Thyroid gland (tissue), 4 donors: Measurements from ENCODE around the gene ALPI. TPM values are rescaled to one million over a fixed set of nuclear protein-coding genes. Genes with fewer than 3 reads are reported as not detected.

Experiments
- DNase-seq, 2 donors: peaks; one replicate each; pipeline ENCODE4 v3.0.0-alpha.2; 2019
- H3K27ac ChIP-seq, 3 donors: fragments of 200-600 bp; sonication (generic); 1 replicate in 2 of 3; 2 replicates in 1 of 3; pipeline ENCODE4 v1.5.1; 2016 to 2019; ENCODE audit warnings: mild to moderate bottlenecking in 1 of 3, moderate library complexity in 1 of 3
- H3K27me3 ChIP-seq: fragments of 200-600 bp; sonication (generic); one replicate; pipeline ENCODE4 v1.5.1; 2019
- H3K36me3 ChIP-seq, 2 donors: fragments of 200-600 bp; sonication (generic); one replicate each; pipeline ENCODE4 v1.5.1; 2016 to 2019
- H3K4me1 ChIP-seq, 2 donors: fragments of 200-600 bp; sonication (generic); one replicate each; pipeline ENCODE4 v1.5.1; 2017 to 2019
- H3K4me3 ChIP-seq, 3 donors: fragments of 200-600 bp; sonication (generic); replicated peaks in 1 of 3; 1 replicate in 2 of 3; 2 replicates in 1 of 3; pipeline ENCODE4 v1.5.1; 2016; ENCODE audit warnings: mild to moderate bottlenecking in 1 of 3
- H3K9me3 ChIP-seq: fragments of 200-600 bp; sonication (generic); one replicate; pipeline ENCODE4 v1.5.1; 2017
- POLR2A ChIP-seq, 2 donors: fragments of 450-650 bp; IDR thresholded peaks; one replicate each; pipeline ENCODE4 v1.6.1; 2017; ENCODE audit warnings: antibody characterized with exemption in 2 of 2, mild to moderate bottlenecking in 2 of 2, moderate library complexity in 1 of 2
- WGBS, 2 donors: methylation state at CpG; one replicate each; pipeline ENCODE4 v1.1.5; 2017; 5-methylcytosine and 5-hydroxymethylcytosine counted together
- intact Hi-C: fragments of 100-400 bp; cut with DNase I; formaldehyde crosslinking; loops from one replicate; pipeline ENCODE4 v1.15.1; 2023
- total RNA-seq, 4 donors: library from RNA; depleted of rRNA; stranded (reverse); fragments of >200 nt; gene quantifications; one replicate each; pipeline ENCODE4 v1.2.3, GENCODE V29; 2016
- TF ChIP-seq, protein P1 (sequence below), 6 experiments: fragments of 200-600 bp in 3 of 6; fragments of 450-650 bp in 3 of 6; sonication (generic) in 3 of 6; IDR thresholded peaks; one replicate each; pipeline ENCODE4 v1.5.1; 2016 to 2019; ENCODE audit warnings: antibody characterized with exemption in 6 of 6, mild to moderate bottlenecking in 2 of 6, inconsistent platforms in 1 of 6, moderate library complexity in 1 of 6

ALPI gene
- total RNA-seq, 4 donors from 2014 or later, result not detected

GRCh38 chr2:232488721-232489300 is 32.9 kb downstream of the ALPI start:
- TF ChIP-seq POLR2A (IDR thresholded peaks at IDR 0.05), result no peak
- TF ChIP-seq, protein P1, sequence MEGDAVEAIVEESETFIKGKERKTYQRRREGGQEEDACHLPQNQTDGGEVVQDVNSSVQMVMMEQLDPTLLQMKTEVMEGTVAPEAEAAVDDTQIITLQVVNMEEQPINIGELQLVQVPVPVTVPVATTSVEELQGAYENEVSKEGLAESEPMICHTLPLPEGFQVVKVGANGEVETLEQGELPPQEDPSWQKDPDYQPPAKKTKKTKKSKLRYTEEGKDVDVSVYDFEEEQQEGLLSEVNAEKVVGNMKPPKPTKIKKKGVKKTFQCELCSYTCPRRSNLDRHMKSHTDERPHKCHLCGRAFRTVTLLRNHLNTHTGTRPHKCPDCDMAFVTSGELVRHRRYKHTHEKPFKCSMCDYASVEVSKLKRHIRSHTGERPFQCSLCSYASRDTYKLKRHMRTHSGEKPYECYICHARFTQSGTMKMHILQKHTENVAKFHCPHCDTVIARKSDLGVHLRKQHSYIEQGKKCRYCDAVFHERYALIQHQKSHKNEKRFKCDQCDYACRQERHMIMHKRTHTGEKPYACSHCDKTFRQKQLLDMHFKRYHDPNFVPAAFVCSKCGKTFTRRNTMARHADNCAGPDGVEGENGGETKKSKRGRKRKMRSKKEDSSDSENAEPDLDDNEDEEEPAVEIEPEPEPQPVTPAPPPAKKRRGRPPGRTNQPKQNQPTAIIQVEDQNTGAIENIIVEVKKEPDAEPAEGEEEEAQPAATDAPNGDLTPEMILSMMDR (IDR thresholded peaks at IDR 0.05), result no peak
- peaks cover 0 to 23% of the 10 kb centered on the region in 2 donors for H3K4me1 ChIP-seq
- H3K4me3 ChIP-seq, result no peak overlapping the region
- H3K9me3 ChIP-seq, result no peaks in the 10 kb centered on the region
- intact Hi-C loops, result no loop called here
- H3K27me3 ChIP-seq, result peaks cover 18% of the 10 kb centered on the region
- WGBS, 2 donors, result 92 to 93% methylated on average over 4 to 5 of the region's 5 CpGs
- H3K36me3 ChIP-seq, result no peaks in the 10 kb centered on the region
- no peak for DNase-seq
- no peak overlapping the region for H3K27ac ChIP-seq

DNA sequence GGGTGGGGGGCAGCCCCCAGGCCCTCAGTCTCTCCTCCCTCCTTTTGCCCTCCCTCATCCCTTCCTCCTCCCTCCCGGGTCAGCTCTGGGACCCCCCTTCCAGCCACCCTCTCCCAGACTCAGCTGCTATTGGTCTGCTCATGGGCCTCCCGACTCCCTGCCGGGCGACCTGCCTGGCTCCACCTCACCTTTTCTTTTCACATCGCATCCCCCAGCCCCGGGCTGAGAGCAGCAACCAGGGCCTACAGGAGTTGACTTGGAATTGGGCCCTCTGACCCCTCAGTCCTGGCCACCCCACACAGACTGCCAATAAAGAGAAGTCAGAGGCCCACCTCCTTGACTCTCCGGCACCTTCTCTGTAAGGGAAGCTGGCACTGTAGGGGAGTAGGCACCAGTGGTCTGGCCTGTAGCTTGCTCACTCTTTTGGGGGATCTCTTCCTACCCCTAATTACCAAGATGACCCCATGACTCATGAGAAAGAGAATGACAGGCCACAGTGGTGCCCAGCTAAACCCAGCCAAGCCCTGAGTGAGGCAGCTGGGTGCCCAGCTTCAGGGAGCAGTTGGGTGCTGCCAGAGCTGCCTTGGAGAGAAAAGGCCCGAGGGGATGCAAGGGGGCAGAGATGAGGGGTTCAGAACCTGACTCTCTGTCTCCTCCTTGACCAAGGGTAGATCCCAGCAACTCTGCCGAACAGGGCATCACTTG is 33.7 kb downstream of the ALPI start:
- Histone ChIP-seq H3K4me3 (no peak overlapping the region), H3K36me3 (no peaks in the 10 kb centered on the region), H3K27me3 (peaks cover 18% of the 10 kb centered on the region), H3K9me3 (no peaks in the 10 kb centered on the region), H3K27ac (no peak overlapping the region), H3K4me1 (peaks cover 0 to 23% of the 10 kb centered on the region in 2 donors)
- intact Hi-C loops, result no loop called here
- TF ChIP-seq, protein P1 (IDR thresholded peaks at IDR 0.05), result no peak
- no peak for TF ChIP-seq POLR2A (IDR thresholded peaks at IDR 0.05)
- DNase-seq, result no peak
- 74 to 81% methylated on average over 7 to 9 of the region's 9 CpGs for WGBS, 2 donors

GRCh38 chr2:232490221-232491138 is 34.5 kb downstream of the ALPI start:
- no peak overlapping the region for H3K27ac ChIP-seq
- WGBS, 2 donors, result 87 to 90% methylated on average over 20 to 28 of the region's 30 CpGs
- no peaks in the 10 kb centered on the region for H3K36me3 ChIP-seq
- no peak for DNase-seq
- H3K9me3 ChIP-seq, result no peaks in the 10 kb centered on the region
- H3K4me1 ChIP-seq, result peaks cover 0 to 20% of the 10 kb centered on the region in 2 donors
- H3K4me3 ChIP-seq, result no peak overlapping the region
- peaks cover 14% of the 10 kb centered on the region for H3K27me3 ChIP-seq
- intact Hi-C loops, result no loop called here
- TF ChIP-seq POLR2A (IDR thresholded peaks at IDR 0.05), result no peak
- TF ChIP-seq, protein P1 (IDR thresholded peaks at IDR 0.05), result no peak

- intact Hi-C loops, result no loop called here
- no peak overlapping the region for H3K4me3 ChIP-seq
- 95% methylated on average over 12 of the region's 12 CpGs for WGBS, 2 donors
- peaks cover 0 to 13% of the 10 kb centered on the region in 2 donors for H3K4me1 ChIP-seq
- no peaks in the 10 kb centered on the region for H3K36me3 ChIP-seq
- no peak for TF ChIP-seq POLR2A (IDR thresholded peaks at IDR 0.05)
- TF ChIP-seq, protein P1 (IDR thresholded peaks at IDR 0.05), result no peak
- H3K27me3 ChIP-seq, result peaks cover 7% of the 10 kb centered on the region
- no peak for DNase-seq
- H3K9me3 ChIP-seq, result no peaks in the 10 kb centered on the region
- H3K27ac ChIP-seq, result no peak overlapping the region
These were observed 35.3 kb downstream of the ALPI start for GRCh38 chr2:232491139-232491780.
